ENCODE results near the gene RNF149.
"Not testable (repeated sequence)": the region's sequence is repeated elsewhere in the genome, so short reads cannot be mapped to it uniquely, and the experiment has no call there.

Gene RNF149

GRCh38 chr2:101256316-101256715 lies 52.2 kb downstream of the RNF149 start:
- no peak for DNase-seq

GRCh38 chr2:101255501-101255900 lies 53.0 kb downstream of the RNF149 start:
- DNase-seq: no peak

GRCh38 chr2:101253703-101254450 lies 54.6 kb downstream of the RNF149 start:
- no peak for DNase-seq

GRCh38 chr2:101253013-101253702 lies 55.3 kb downstream of the RNF149 start:
- peak in 21 of 56 donors; percentile 11 to 75 (median 45) for DNase-seq

- peak; percentile 33 to 98 (median 94) for DNase-seq
Observed at GRCh38 chr2:101252408-101253012, 56.0 kb downstream of the RNF149 start, which contains the start of gene CNOT11. Gene CNOT11 (plus strand): TSS chr2:101252886. CDS start chr2:101252965, 79 bp downstream.

GRCh38 chr2:101251844-101252407 lies 56.6 kb downstream of the RNF149 start:
- peak in 3 of 56 donors; percentile 2 to 7 (median 4) for DNase-seq

GRCh38 chr2:101251246-101251781 lies 57.2 kb downstream of the RNF149 start:
- DNase-seq: not testable (repeated sequence)

- DNase-seq: no peak
Observed at GRCh38 chr2:101249826-101250225, 58.7 kb downstream of the RNF149 start.

- not testable (repeated sequence) for DNase-seq
Observed at GRCh38 chr2:101248756-101249155, 59.7 kb downstream of the RNF149 start.

GRCh38 chr2:101245468-101245867 lies 63.0 kb downstream of the RNF149 start:
- not testable (repeated sequence) for DNase-seq

GRCh38 chr2:101244899-101245298 lies 63.6 kb downstream of the RNF149 start:
- DNase-seq: not testable (repeated sequence)

GRCh38 chr2:101244373-101244772 lies 64.1 kb downstream of the RNF149 start:
- not testable (repeated sequence) for DNase-seq

GRCh38 chr2:101241158-101241557 lies 67.3 kb downstream of the RNF149 start:
- DNase-seq: no peak

GRCh38 chr2:101240694-101241093 lies 67.8 kb downstream of the RNF149 start:
- DNase-seq: not testable (repeated sequence)

- not testable (repeated sequence) for DNase-seq
Observed at GRCh38 chr2:101239760-101240118, 68.8 kb downstream of the RNF149 start.

GRCh38 chr2:101238930-101239759 lies 69.4 kb downstream of the RNF149 start:
- DNase-seq: no peak

- DNase-seq: not testable (repeated sequence)
Observed at GRCh38 chr2:101237944-101238343, 70.6 kb downstream of the RNF149 start.

- not testable (repeated sequence) for DNase-seq
Observed at GRCh38 chr2:101235956-101236355, 72.5 kb downstream of the RNF149 start.

GRCh38 chr2:101234169-101234938 lies 74.1 kb downstream of the RNF149 start:
- DNase-seq: no peak

- DNase-seq: no peak
Observed at GRCh38 chr2:101232770-101233169, 75.7 kb downstream of the RNF149 start.
